HK-2 (cell line): Measurements from ENCODE around the gene PHKB.
"Not testable (repeated sequence)": the region's sequence is repeated elsewhere in the genome, so short reads cannot be mapped to it uniquely, and the experiment has no call there.

Source experiments
- DNase-seq: peaks from one replicate; pipeline ENCODE4 v3.0.0-alpha.2; 2018; ENCODE audit not compliant: unreplicated experiment

The PHKB gene

GRCh38 chr16:47469227-47469626, 8.1 kb downstream of the PHKB start:
- DNase-seq: no peak

- no peak for DNase-seq
These were observed 9.1 kb downstream of the PHKB start for GRCh38 chr16:47470211-47470610.

GRCh38 chr16:47470810-47471209, 9.7 kb downstream of the PHKB start:
- DNase-seq: no peak

- DNase-seq: not testable (repeated sequence)
These were observed 11.9 kb downstream of the PHKB start for GRCh38 chr16:47473004-47473403.

- DNase-seq: no peak
These were observed 12.7 kb downstream of the PHKB start for GRCh38 chr16:47473792-47474191.

- no peak for DNase-seq
These were observed 14.7 kb downstream of the PHKB start for GRCh38 chr16:47475786-47476185.

- DNase-seq: no peak
These were observed 15.7 kb downstream of the PHKB start for GRCh38 chr16:47476654-47477345.

- DNase-seq: no peak
These were observed 16.5 kb downstream of the PHKB start for GRCh38 chr16:47477679-47478078.

GRCh38 chr16:47480410-47480809, 19.3 kb downstream of the PHKB start:
- no peak for DNase-seq

- DNase-seq: no peak
These were observed 20.7 kb downstream of the PHKB start for GRCh38 chr16:47481698-47482374.

GRCh38 chr16:47483616-47484015, 22.5 kb downstream of the PHKB start:
- DNase-seq: no peak

- no peak for DNase-seq
These were observed 25.7 kb downstream of the PHKB start for GRCh38 chr16:47486856-47487255.

GRCh38 chr16:47488051-47488450, 26.9 kb downstream of the PHKB start:
- DNase-seq: no peak

- DNase-seq: no peak
These were observed 29.3 kb downstream of the PHKB start for GRCh38 chr16:47490471-47490870.

- no peak for DNase-seq
These were observed 30.9 kb downstream of the PHKB start for GRCh38 chr16:47492036-47492427.

- DNase-seq: no peak
These were observed 31.6 kb downstream of the PHKB start for GRCh38 chr16:47492428-47493377.

GRCh38 chr16:47493381-47494337, 32.5 kb downstream of the PHKB start:
- no peak for DNase-seq

GRCh38 chr16:47499080-47499699, 38.1 kb downstream of the PHKB start:
- DNase-seq: no peak

GRCh38 chr16:47499700-47500264, 38.7 kb downstream of the PHKB start:
- no peak for DNase-seq

- DNase-seq: no peak
These were observed 42.8 kb downstream of the PHKB start for GRCh38 chr16:47503936-47504335.
